HEK293 (cell line): Measurements from ENCODE around the gene PSMB4.

Source experiments
- KLF1 ChIP-seq: fragments of 450-650 bp; formaldehyde crosslinking; IDR thresholded peaks from 2 replicates; pipeline ENCODE4 v1.5.1; 2016; ENCODE audit warnings: missing biosample characterization, missing genetic modification characterization
- KLF16 ChIP-seq: fragments of 450-650 bp; formaldehyde crosslinking; IDR thresholded peaks from 2 replicates; pipeline ENCODE4 v1.5.1; 2017; ENCODE audit warnings: missing biosample characterization, missing genetic modification characterization
- KLF8 ChIP-seq: fragments of 450-650 bp; formaldehyde crosslinking; IDR thresholded peaks from 2 replicates; pipeline ENCODE4 v1.5.1; 2016; ENCODE audit warnings: missing biosample characterization, missing genetic modification characterization
- MYNN ChIP-seq: fragments of 450-650 bp; formaldehyde crosslinking; IDR thresholded peaks from 2 replicates; pipeline ENCODE4 v1.5.1; 2016; ENCODE audit warnings: missing biosample characterization, missing genetic modification characterization, borderline replicate concordance
- PATZ1 ChIP-seq: fragments of 450-650 bp; formaldehyde crosslinking; IDR thresholded peaks from 2 replicates; pipeline ENCODE4 v1.5.1; 2016; ENCODE audit warnings: missing biosample characterization, missing genetic modification characterization
- RBAK ChIP-seq: fragments of 450-650 bp; formaldehyde crosslinking; IDR thresholded peaks from 2 replicates; pipeline ENCODE4 v1.5.1; 2016; ENCODE audit warnings: missing biosample characterization, missing genetic modification characterization
- SP3 ChIP-seq: fragments of 450-650 bp; formaldehyde crosslinking; IDR thresholded peaks from 2 replicates; pipeline ENCODE4 v1.5.1; 2016; ENCODE audit warnings: missing biosample characterization, missing genetic modification characterization
- WT1 ChIP-seq: fragments of 450-650 bp; formaldehyde crosslinking; IDR thresholded peaks from 2 replicates; pipeline ENCODE4 v1.5.1; 2016; ENCODE audit warnings: missing biosample characterization, missing genetic modification characterization
- YY1 ChIP-seq: fragments of 450-650 bp; formaldehyde crosslinking; IDR thresholded peaks from 2 replicates; pipeline ENCODE4 v1.5.1; 2018; ENCODE audit warnings: missing biosample characterization, missing genetic modification characterization
- ZBTB17 ChIP-seq: fragments of 450-650 bp; formaldehyde crosslinking; IDR thresholded peaks from 2 replicates; pipeline ENCODE4 v1.5.1; 2016; ENCODE audit warnings: missing biosample characterization, missing genetic modification characterization
- ZBTB20 ChIP-seq: fragments of 450-650 bp; formaldehyde crosslinking; IDR thresholded peaks from 2 replicates; pipeline ENCODE4 v1.5.1; 2016; ENCODE audit warnings: missing biosample characterization, missing genetic modification characterization
- ZBTB26 ChIP-seq: fragments of 450-650 bp; formaldehyde crosslinking; optimal IDR thresholded peaks from 2 replicates; pipeline ENCODE3; 2016; ENCODE audit warnings: missing biosample characterization, mild to moderate bottlenecking, missing genetic modification characterization
- ZBTB6 ChIP-seq: fragments of 450-650 bp; formaldehyde crosslinking; IDR thresholded peaks from 2 replicates; pipeline ENCODE4 v1.5.1; 2017; ENCODE audit warnings: missing biosample characterization, missing genetic modification characterization
- ZNF132 ChIP-seq: fragments of 450-650 bp; formaldehyde crosslinking; IDR thresholded peaks from 2 replicates; pipeline ENCODE4 v1.5.1; 2017; ENCODE audit warnings: missing biosample characterization, missing genetic modification characterization, borderline replicate concordance
- ZNF133 ChIP-seq: fragments of 450-650 bp; formaldehyde crosslinking; IDR thresholded peaks from 2 replicates; pipeline ENCODE4 v1.5.1; 2016; ENCODE audit warnings: missing biosample characterization, missing genetic modification characterization
- ZNF155 ChIP-seq: fragments of 450-650 bp; formaldehyde crosslinking; IDR thresholded peaks from 2 replicates; pipeline ENCODE4 v1.5.1; 2016; ENCODE audit warnings: missing biosample characterization, missing genetic modification characterization
- ZNF16 ChIP-seq: fragments of 450-650 bp; formaldehyde crosslinking; IDR thresholded peaks from 2 replicates; pipeline ENCODE4 v1.5.1; 2016; ENCODE audit warnings: low read depth, missing biosample characterization, missing genetic modification characterization
- ZNF184 ChIP-seq: fragments of 450-650 bp; IDR thresholded peaks from 2 replicates; pipeline ENCODE4 v1.5.1; 2018; ENCODE audit warnings: missing biosample characterization, mild to moderate bottlenecking, missing genetic modification characterization
- ZNF354C ChIP-seq: fragments of 450-650 bp; formaldehyde crosslinking; IDR thresholded peaks from 2 replicates; pipeline ENCODE4 v1.5.1; 2016; ENCODE audit warnings: missing biosample characterization, missing genetic modification characterization, low read depth, borderline replicate concordance
- ZNF362 ChIP-seq: fragments of 450-650 bp; formaldehyde crosslinking; IDR thresholded peaks from 2 replicates; pipeline ENCODE4 v1.5.1; 2016; ENCODE audit warnings: missing biosample characterization, missing genetic modification characterization
- ZNF423 ChIP-seq: fragments of 450-650 bp; formaldehyde crosslinking; IDR thresholded peaks from 2 replicates; pipeline ENCODE4 v1.5.1; 2016; ENCODE audit warnings: missing biosample characterization, missing genetic modification characterization
- ZNF548 ChIP-seq: fragments of 450-650 bp; formaldehyde crosslinking; IDR thresholded peaks from 2 replicates; pipeline ENCODE4 v1.5.1; 2016; ENCODE audit warnings: missing biosample characterization, missing genetic modification characterization
- ZNF558 ChIP-seq: fragments of 450-650 bp; formaldehyde crosslinking; IDR thresholded peaks from 2 replicates; pipeline ENCODE4 v1.5.1; 2016; ENCODE audit warnings: missing biosample characterization, missing genetic modification characterization
- ZXDB ChIP-seq: fragments of 450-650 bp; formaldehyde crosslinking; IDR thresholded peaks from 2 replicates; pipeline ENCODE4 v1.5.1; 2016; ENCODE audit warnings: missing biosample characterization, missing genetic modification characterization
- TF ChIP-seq, protein P1 (sequence below): fragments of 450-650 bp; formaldehyde crosslinking; IDR thresholded peaks from 2 replicates; pipeline ENCODE4 v1.5.1; 2017; ENCODE audit warnings: missing biosample characterization, missing genetic modification characterization
- TF ChIP-seq, protein P2 (sequence below): fragments of 450-650 bp; formaldehyde crosslinking; IDR thresholded peaks from 2 replicates; pipeline ENCODE4; 2016; ENCODE audit warnings: missing biosample characterization, missing genetic modification characterization
- TF ChIP-seq, protein P3 (sequence below): fragments of 450-650 bp; formaldehyde crosslinking; IDR thresholded peaks from 2 replicates; pipeline ENCODE4 v1.5.1; 2016; ENCODE audit warnings: missing biosample characterization, missing genetic modification characterization
- TF ChIP-seq, protein P4 (sequence below): fragments of 450-650 bp; IDR thresholded peaks from 2 replicates; pipeline ENCODE4 v1.5.1; 2018; ENCODE audit warnings: missing biosample characterization, mild to moderate bottlenecking, missing genetic modification characterization

The PSMB4 gene

DNA sequence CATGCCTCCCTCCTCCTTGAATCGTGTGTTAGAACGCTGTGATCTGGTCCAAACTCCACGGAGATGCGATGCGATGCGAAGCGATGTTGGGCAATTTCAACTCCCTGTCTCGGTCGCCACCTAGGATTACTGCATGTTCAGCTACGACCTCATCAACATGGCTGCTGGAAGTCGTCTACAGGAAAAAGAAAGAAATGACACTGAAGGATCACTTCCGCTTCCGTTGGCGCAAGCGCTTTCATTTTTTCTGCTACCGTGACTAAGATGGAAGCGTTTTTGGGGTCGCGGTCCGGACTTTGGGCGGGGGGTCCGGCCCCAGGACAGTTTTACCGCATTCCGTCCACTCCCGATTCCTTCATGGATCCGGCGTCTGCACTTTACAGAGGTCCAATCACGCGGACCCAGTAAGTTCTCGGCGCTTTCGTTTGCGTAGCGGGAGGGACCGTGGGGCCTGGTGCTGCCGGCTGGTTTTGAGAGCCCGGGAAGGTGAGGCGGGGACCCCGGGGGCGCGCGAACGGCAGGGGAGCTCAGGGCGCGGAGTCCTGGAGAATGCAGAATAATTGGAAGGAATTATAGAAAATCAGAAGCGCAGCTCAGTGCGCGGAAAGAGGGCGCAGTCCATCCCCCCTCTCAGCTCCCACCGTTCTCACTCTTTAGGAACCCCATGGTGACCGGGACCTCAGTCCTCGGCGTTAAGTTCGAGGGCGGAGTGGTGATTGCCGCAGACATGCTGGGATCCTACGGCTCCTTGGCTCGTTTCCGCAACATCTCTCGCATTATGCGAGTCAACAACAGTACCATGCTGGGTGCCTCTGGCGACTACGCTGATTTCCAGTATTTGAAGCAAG is at the start of gene PSMB4 (continued):
- TF ChIP-seq ZNF558 (tag by site-specific recombination) (peak; percentile 76), KLF1 (tag by site-specific recombination) (no peak), ZNF548 (tag by site-specific recombination) (no peak), ZNF155 (tag by site-specific recombination) (no peak), WT1 (0 out of 2 replicates have a peak, but pooled peaks have one; percentile 28), ZBTB17 (tag by site-specific recombination) (peak; percentile 99), ZNF184 (tag by site-specific recombination) (0 out of 2 replicates have a peak, but pooled peaks have one; percentile 19), ZNF133 (tag by site-specific recombination) (no peak), ZNF362 (tag by site-specific recombination) (peak; percentile 100), YY1 (tag by site-specific recombination) (peak; percentile 97), ZNF423 (tag by site-specific recombination) (0 out of 2 replicates have a peak, but pooled peaks have one; percentile 15), RBAK (tag by site-specific recombination) (no peak), ZBTB26 (tag by site-specific recombination) (peak; percentile 62), ZBTB6 (tag by site-specific recombination) (peak; percentile 17; the same call in 1 of the 2 replicates), ZNF132 (tag by site-specific recombination) (no peak), ZNF16 (0 out of 2 replicates have a peak, but pooled peaks have one; percentile 5), ZBTB20 (tag by site-specific recombination) (no peak; the same call in 1 of the 2 replicates), MYNN (tag by site-specific recombination) (no peak), PATZ1 (tag by site-specific recombination) (peak; percentile 67), SP3 (tag by site-specific recombination) (peak; percentile 68), KLF16 (tag by site-specific recombination) (peak; percentile 10; the same call in 1 of the 2 replicates), KLF8 (tag by site-specific recombination) (peak; percentile 65; the same call in 1 of the 2 replicates), ZXDB (tag by site-specific recombination) (peak; percentile 60; the same call in 1 of the 2 replicates), ZNF354C (tag by site-specific recombination) (no peak)
- TF ChIP-seq, protein P1, sequence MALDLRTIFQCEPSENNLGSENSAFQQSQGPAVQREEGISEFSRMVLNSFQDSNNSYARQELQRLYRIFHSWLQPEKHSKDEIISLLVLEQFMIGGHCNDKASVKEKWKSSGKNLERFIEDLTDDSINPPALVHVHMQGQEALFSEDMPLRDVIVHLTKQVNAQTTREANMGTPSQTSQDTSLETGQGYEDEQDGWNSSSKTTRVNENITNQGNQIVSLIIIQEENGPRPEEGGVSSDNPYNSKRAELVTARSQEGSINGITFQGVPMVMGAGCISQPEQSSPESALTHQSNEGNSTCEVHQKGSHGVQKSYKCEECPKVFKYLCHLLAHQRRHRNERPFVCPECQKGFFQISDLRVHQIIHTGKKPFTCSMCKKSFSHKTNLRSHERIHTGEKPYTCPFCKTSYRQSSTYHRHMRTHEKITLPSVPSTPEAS (tag by site-specific recombination) = 0 out of 2 replicates have a peak, but pooled peaks have one; percentile 5
- TF ChIP-seq, protein P2, sequence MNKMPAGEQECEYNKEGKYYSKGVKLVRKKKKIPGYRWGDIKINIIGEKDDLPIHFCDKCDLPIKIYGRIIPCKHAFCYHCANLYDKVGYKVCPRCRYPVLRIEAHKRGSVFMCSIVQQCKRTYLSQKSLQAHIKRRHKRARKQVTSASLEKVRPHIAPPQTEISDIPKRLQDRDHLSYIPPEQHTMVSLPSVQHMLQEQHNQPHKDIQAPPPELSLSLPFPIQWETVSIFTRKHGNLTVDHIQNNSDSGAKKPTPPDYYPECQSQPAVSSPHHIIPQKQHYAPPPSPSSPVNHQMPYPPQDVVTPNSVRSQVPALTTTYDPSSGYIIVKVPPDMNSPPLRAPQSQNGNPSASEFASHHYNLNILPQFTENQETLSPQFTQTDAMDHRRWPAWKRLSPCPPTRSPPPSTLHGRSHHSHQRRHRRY (tag by site-specific recombination) = no peak
- TF ChIP-seq, protein P3, sequence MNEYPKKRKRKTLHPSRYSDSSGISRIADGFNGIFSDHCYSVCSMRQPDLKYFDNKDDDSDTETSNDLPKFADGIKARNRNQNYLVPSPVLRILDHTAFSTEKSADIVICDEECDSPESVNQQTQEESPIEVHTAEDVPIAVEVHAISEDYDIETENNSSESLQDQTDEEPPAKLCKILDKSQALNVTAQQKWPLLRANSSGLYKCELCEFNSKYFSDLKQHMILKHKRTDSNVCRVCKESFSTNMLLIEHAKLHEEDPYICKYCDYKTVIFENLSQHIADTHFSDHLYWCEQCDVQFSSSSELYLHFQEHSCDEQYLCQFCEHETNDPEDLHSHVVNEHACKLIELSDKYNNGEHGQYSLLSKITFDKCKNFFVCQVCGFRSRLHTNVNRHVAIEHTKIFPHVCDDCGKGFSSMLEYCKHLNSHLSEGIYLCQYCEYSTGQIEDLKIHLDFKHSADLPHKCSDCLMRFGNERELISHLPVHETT = peak; percentile 78
- TF ChIP-seq, protein P4, sequence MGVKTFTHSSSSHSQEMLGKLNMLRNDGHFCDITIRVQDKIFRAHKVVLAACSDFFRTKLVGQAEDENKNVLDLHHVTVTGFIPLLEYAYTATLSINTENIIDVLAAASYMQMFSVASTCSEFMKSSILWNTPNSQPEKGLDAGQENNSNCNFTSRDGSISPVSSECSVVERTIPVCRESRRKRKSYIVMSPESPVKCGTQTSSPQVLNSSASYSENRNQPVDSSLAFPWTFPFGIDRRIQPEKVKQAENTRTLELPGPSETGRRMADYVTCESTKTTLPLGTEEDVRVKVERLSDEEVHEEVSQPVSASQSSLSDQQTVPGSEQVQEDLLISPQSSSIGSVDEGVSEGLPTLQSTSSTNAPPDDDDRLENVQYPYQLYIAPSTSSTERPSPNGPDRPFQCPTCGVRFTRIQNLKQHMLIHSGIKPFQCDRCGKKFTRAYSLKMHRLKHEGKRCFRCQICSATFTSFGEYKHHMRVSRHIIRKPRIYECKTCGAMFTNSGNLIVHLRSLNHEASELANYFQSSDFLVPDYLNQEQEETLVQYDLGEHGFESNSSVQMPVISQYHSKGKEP = no peak; the same call in 1 of the 2 replicates
